Keratinocyte (primary cell): Measurements from ENCODE around the gene MAPKBP1. TPM values are rescaled to one million over a fixed set of nuclear protein-coding genes. Genes with fewer than 3 reads are reported as not detected.

ENCODE experiments used
- DNase-seq: peaks from one replicate; pipeline ENCODE4 v3.0.0-alpha.2; 2011; ENCODE audit warnings: low read depth, missing footprints, low spot score
- FAIRE-seq: peaks from 2 replicates; lab custom pipeline; 2011; peaks lifted over from hg19 to GRCh38; lab: Jason Lieb, UNC
- H2AFZ ChIP-seq: 2 replicates; pipeline ENCODE4 v1.6.0; 2012; ENCODE audit warnings: low read length, control low read depth, inconsistent platforms; ENCODE audit not compliant: control insufficient read depth
- H3K27ac ChIP-seq: 2 replicates; pipeline ENCODE4 v1.5.1; 2011; ENCODE audit warnings: low read length; ENCODE audit not compliant: control insufficient read depth, insufficient read depth
- H3K27me3 ChIP-seq: 3 replicates; pipeline ENCODE4 v1.6.0; 2011; ENCODE audit warnings: low read length; ENCODE audit not compliant: control insufficient read depth, insufficient read depth; ENCODE audit errors: extremely low read depth
- H3K36me3 ChIP-seq, 2 experiments: 2 replicates in 1 of 2; 3 replicates in 1 of 2; pipeline ENCODE4 v1.5.1; 2011; ENCODE audit warnings: low read length in 2 of 2, mild to moderate bottlenecking in 1 of 2; ENCODE audit not compliant: control insufficient read depth in 2 of 2, insufficient read depth in 2 of 2; ENCODE audit errors: extremely low read depth in 1 of 2
- H3K4me1 ChIP-seq: 3 replicates; pipeline ENCODE4 v1.5.1; 2011; ENCODE audit warnings: low read length; ENCODE audit not compliant: control insufficient read depth, insufficient read depth; ENCODE audit errors: extremely low read depth
- H3K4me2 ChIP-seq: 3 replicates; pipeline ENCODE4 v1.6.0; 2011; ENCODE audit warnings: low read depth, low read length; ENCODE audit not compliant: control insufficient read depth, insufficient read depth; ENCODE audit errors: extremely low read depth
- H3K4me3 ChIP-seq, 3 experiments: fragments of 200-600 bp in 1 of 3; sonication (generic) in 1 of 3; 2 replicates in 2 of 3; 3 replicates in 1 of 3; pipeline ENCODE4 v1.5.1; 2011 to 2016; ENCODE audit warnings: low read length in 3 of 3, mild to moderate bottlenecking in 3 of 3, control low read depth in 2 of 3, inconsistent platforms in 1 of 3, low read depth in 1 of 3, mixed read lengths in 1 of 3, mixed run types in 1 of 3, moderate library complexity in 1 of 3; ENCODE audit not compliant: control insufficient read depth in 2 of 3, insufficient read depth in 2 of 3; ENCODE audit errors: extremely low read depth in 1 of 3
- H3K79me2 ChIP-seq: 2 replicates; pipeline ENCODE4 v1.6.0; 2012; ENCODE audit warnings: low read length; ENCODE audit not compliant: control insufficient read depth, insufficient read depth
- H3K9ac ChIP-seq: 3 replicates; pipeline ENCODE4 v1.6.0; 2011; ENCODE audit warnings: low read length; ENCODE audit not compliant: control insufficient read depth, insufficient read depth; ENCODE audit errors: extremely low read depth
- H3K9me1 ChIP-seq: 3 replicates; pipeline ENCODE4 v1.6.0; 2011; ENCODE audit warnings: low read length; ENCODE audit not compliant: control insufficient read depth, insufficient read depth; ENCODE audit errors: extremely low read depth
- H3K9me3 ChIP-seq: 2 replicates; pipeline ENCODE4 v1.5.1; 2012; ENCODE audit warnings: low read depth, low read length; ENCODE audit not compliant: control insufficient read depth
- H4K20me1 ChIP-seq: 3 replicates; pipeline ENCODE4 v1.6.0; 2011; ENCODE audit warnings: low read length; ENCODE audit not compliant: control insufficient read depth, insufficient read depth; ENCODE audit errors: extremely low read depth
- EZH2 ChIP-seq: IDR thresholded peaks from one replicate; pipeline ENCODE4 v1.6.1; 2012; ENCODE audit warnings: inconsistent platforms, mild to moderate bottlenecking, low read length, moderate library complexity
- dilution Hi-C: fragments of 300-500 bp; cut with MboI; formaldehyde crosslinking; loops from one replicate; pipeline ENCODE4 v1.7.0; 2020; ENCODE audit warnings: low sequenced_read_pairs; ENCODE audit not compliant: extremely low pct_ligation_motif_present
- polyA plus RNA-seq, 5 experiments: library from polyadenylated mRNA; depleted of rRNA in 3 of 5; stranded (reverse) in 3 of 5; stranded (forward) in 1 of 5; unstranded in 1 of 5; fragments of >200 nt; gene quantifications; 1 replicate in 1 of 5; 2 replicates in 3 of 5; 3 replicates in 1 of 5; pipeline versions ENCODE4 v1.2.1 to v1.2.3, GENCODE V29; 2011 to 2012; ENCODE audit warnings: missing spikeins in 2 of 5, low read depth in 1 of 5, low replicate concordance in 1 of 5
- TF ChIP-seq, protein P1 (sequence below), 3 experiments: IDR thresholded peaks in 1 of 3; conservative IDR thresholded peaks in 1 of 3; optimal IDR thresholded peaks in 1 of 3; 2 replicates in 2 of 3; 3 replicates in 1 of 3; pipeline versions ENCODE3 to v1.5.1; 2011; ENCODE audit warnings: low read length in 3 of 3, mild to moderate bottlenecking in 3 of 3, moderate library complexity in 2 of 3, control low read depth in 1 of 3, inconsistent platforms in 1 of 3; ENCODE audit not compliant: insufficient read depth in 2 of 3; ENCODE audit errors: extremely low read depth in 1 of 3

The MAPKBP1 gene
- polyA plus RNA-seq, 1 donor (not counting 4 experiments of a cell fraction or from before 2014, with no cell fraction given) = 18.3 TPM

- TF ChIP-seq, protein P1, sequence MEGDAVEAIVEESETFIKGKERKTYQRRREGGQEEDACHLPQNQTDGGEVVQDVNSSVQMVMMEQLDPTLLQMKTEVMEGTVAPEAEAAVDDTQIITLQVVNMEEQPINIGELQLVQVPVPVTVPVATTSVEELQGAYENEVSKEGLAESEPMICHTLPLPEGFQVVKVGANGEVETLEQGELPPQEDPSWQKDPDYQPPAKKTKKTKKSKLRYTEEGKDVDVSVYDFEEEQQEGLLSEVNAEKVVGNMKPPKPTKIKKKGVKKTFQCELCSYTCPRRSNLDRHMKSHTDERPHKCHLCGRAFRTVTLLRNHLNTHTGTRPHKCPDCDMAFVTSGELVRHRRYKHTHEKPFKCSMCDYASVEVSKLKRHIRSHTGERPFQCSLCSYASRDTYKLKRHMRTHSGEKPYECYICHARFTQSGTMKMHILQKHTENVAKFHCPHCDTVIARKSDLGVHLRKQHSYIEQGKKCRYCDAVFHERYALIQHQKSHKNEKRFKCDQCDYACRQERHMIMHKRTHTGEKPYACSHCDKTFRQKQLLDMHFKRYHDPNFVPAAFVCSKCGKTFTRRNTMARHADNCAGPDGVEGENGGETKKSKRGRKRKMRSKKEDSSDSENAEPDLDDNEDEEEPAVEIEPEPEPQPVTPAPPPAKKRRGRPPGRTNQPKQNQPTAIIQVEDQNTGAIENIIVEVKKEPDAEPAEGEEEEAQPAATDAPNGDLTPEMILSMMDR (optimal IDR thresholded peaks at IDR 0.05 in 1 of 3, IDR thresholded peaks at IDR 0.05 in 1 of 3, conservative IDR thresholded peaks at IDR 0.05 in 1 of 3; ENCODE audit: extremely low read depth in 1 of 3, insufficient read depth in 2 of 3, low read length in 3 of 3) = no peak
- TF ChIP-seq EZH2 = no peak
- Histone ChIP-seq H3K36me3 (peaks cover 0 to 5% of the 10 kb centered on the region in 2 experiments), H2AFZ (no peak overlapping the region), H3K9me3 (no peaks in the 10 kb centered on the region), H3K9ac (peak overlapping the region; percentile 25), H3K27ac (peak overlapping the region; percentile 63), H4K20me1 (no peaks in the 10 kb centered on the region), H3K79me2 (peaks cover 94% of the 10 kb centered on the region), H3K27me3 (no peaks in the 10 kb centered on the region), H3K4me1 (peaks cover 67% of the 10 kb centered on the region), H3K4me2 (peak overlapping the region; percentile 30), H3K4me3 (peak overlapping the region in 2 of 3 experiments; percentile 7 to 14), H3K9me1 (no peaks in the 10 kb centered on the region)
- dilution Hi-C loops = no loop called here
- DNase-seq = no peak
- no peak for FAIRE-seq
Observed at GRCh38 chr15:41780266-41780665, 6.0 kb downstream of the MAPKBP1 start.

DNA sequence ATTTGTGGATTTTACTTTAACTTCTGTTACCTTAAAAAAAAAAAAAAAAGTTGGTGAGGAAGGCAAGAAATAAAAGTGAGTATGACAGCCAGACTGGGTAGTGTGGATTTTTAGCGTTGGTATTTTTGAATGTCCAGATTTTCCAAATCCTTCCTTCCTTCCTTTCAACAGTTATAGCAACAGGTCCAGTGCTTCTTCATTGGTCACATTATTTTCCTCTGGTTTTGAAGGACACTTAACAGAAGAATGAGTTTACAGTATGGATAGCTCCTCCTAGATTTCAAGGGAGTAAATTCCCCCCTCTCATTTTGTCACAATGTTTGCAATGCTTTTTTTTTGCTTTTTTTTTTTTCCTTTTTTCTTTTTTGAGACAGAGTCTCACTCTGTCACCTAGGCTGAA is 6.4 kb downstream of the MAPKBP1 start:
- Histone ChIP-seq H3K4me3 (no peak overlapping the region), H3K4me1 (peaks cover 63% of the 10 kb centered on the region), H3K27me3 (no peaks in the 10 kb centered on the region), H3K9ac (no peak overlapping the region), H4K20me1 (no peaks in the 10 kb centered on the region), H3K9me3 (no peaks in the 10 kb centered on the region), H3K9me1 (no peaks in the 10 kb centered on the region), H2AFZ (no peak overlapping the region), H3K27ac (peak overlapping the region; percentile 63), H3K79me2 (peaks cover 94% of the 10 kb centered on the region), H3K36me3 (peaks cover 0 to 5% of the 10 kb centered on the region in 2 experiments), H3K4me2 (peak overlapping the region; percentile 30)
- FAIRE-seq (no peak), DNase-seq (no peak)
- dilution Hi-C loops = no loop called here
- no peak for TF ChIP-seq EZH2
- TF ChIP-seq, protein P1 (optimal IDR thresholded peaks at IDR 0.05 in 1 of 3, IDR thresholded peaks at IDR 0.05 in 1 of 3, conservative IDR thresholded peaks at IDR 0.05 in 1 of 3; ENCODE audit: extremely low read depth in 1 of 3, insufficient read depth in 2 of 3, low read length in 3 of 3) = no peak
